Daoy (cell line): ENCODE results near the gene CBFA2T2. TPM values are rescaled to one million over a fixed set of nuclear protein-coding genes. Genes with fewer than 3 reads are reported as not detected.

Experiments used
- DNase-seq: peaks from one replicate; pipeline ENCODE4 v3.0.0-alpha.2; 2015; ENCODE audit warnings: low read depth
- total RNA-seq: library from RNA; depleted of rRNA; stranded (reverse); fragments of >200 nt; shearing (Covaris generic); gene quantifications from 2 replicates; pipeline ENCODE4 v1.2.3, GENCODE V29; 2014

Gene CBFA2T2
- total RNA-seq, 1 experiment from 2014 or later = 3.6 TPM

DNA sequence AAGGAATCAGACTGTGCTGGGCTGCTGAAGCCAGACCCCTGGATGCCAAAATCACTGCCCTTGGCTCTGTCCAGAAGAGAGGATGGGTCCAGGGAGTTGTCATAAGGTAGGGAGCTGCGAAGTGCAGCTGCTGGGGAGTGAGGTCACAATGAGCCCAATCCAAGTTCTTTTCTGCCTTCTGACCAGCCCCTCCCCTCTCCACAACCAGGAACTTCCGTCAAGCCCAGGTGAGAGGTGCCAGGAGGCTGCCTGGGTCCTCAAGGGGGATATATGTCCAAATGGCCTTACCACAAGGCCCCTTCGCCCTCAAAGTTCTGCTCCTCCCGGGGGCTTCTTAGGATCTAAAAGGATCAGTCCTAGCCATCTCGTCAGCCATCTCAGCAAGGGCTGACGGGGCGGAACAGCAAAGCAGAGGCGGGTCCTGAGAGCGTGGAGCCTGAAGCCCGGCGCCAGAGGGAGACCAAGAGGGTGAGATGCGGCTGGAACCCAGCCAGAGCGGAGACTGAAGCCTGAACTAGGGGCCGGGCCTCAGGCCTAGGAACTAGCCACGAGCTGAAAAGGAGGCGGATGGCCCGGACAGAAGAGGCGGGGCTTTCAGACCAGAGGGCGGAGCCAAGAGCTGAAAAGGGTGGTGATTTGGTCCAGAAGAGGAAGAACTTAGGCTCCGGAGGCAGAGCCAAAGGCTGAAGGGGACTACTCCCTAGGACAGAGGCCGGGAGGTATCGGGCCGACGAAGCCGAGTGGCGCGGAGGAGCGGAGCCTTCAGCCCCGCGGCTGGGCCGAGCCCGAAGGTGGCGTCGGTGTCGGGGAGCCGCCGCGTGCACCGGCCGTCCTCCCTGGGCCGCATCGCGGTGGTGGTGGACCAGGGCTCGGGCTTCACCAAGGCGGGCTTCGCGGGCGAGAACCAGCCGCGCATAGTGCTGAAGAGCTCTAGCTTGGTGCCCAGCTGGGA lies 176.7 kb downstream of the CBFA2T2 start, which contains the start of gene ACTL10:
ACTL10 (plus strand) TSS at position 651 of the 952 bp plus-strand sequence. CDS start 555 bp downstream, outside the sequence.
- peak; percentile 97 for DNase-seq

DNA sequence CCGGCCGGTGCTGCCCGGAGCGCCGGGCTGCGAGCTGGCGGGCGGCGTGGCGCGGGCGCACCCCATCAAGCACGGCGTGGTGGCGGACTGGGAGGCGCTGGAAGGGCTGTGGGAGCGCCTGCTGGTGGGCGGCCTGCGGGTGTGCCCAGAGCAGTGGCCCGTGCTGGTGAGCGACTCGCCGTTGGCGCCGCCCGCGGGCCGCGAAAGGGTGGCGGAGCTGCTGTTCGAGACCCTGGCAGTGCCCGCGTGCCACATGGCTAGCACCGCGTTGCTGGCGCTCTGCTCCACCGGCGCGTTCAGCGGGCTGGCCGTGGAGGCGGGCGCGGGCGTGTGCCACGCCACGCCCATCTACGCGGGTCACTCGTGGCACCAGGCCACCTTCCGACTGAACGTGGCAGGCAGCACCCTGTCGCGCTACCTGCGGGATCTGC lies 177.4 kb downstream of the CBFA2T2 start:
- peak; percentile 64 for DNase-seq

GRCh38 chr20:33667676-33668465 lies 178.0 kb downstream of the CBFA2T2 start:
- DNase-seq = peak; percentile 90

- DNase-seq = no peak
Observed at GRCh38 chr20:33668466-33669155, 178.7 kb downstream of the CBFA2T2 start.

GRCh38 chr20:33669224-33669623 lies 179.3 kb downstream of the CBFA2T2 start:
- DNase-seq = no peak

GRCh38 chr20:33669873-33670640 lies 180.2 kb downstream of the CBFA2T2 start:
- DNase-seq = no peak

DNA sequence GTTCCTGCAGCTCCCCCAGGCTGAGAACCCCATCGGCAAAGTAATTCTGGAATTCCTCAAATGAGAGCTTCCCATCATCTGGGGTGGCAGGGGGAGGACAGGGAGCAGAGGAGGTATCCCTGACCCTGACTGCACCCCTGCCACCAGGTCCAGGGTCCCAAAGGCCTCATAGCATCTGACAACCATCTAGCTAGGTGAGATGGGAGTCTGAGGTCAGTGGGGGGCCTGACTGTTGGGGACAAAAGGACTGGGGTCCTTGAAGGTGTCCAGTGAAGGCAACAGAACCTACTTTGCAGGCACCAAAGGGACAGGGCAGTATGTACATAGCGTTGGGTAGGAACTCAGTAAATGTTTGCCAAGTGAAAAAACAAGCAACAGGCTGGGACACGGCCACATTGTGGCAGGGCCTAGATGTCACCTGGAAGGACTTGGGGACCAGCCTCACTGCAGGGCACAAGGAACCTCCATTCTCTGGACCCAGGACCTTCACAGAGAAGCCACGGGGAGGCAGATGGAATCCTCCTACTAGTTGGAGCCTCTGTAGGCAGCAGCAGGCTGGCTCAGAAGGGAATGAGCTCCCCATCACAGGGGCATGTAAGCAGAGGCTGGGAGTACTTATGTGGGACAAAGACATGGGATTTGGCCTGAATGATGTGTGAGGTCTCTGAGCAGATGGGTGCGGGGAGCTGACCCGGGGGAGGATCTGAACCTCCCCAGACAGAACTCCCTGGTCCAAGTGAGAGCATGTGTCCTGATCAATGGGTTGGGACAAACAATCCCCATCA lies 181.0 kb downstream of the CBFA2T2 start:
- no peak for DNase-seq

GRCh38 chr20:33671573-33672288 lies 181.8 kb downstream of the CBFA2T2 start:
- no peak for DNase-seq

- DNase-seq = no peak
Observed at GRCh38 chr20:33672426-33673113, 182.7 kb downstream of the CBFA2T2 start.

DNA sequence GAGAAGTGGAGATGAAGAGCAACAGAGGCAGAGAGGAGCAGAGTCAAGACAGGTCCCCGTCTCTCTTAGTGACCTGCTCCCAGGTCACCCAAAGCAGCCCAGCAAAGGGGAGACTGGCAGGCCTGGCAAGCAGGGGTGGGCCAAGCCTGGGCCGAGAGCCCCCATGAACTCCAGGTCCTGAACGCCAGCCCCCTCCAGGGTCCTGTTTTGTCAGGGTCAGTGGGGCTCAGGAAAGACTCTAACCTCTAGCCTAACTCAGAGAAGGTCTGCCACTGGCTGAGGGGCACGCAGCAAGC lies 183.2 kb downstream of the CBFA2T2 start:
- no peak for DNase-seq

DNA sequence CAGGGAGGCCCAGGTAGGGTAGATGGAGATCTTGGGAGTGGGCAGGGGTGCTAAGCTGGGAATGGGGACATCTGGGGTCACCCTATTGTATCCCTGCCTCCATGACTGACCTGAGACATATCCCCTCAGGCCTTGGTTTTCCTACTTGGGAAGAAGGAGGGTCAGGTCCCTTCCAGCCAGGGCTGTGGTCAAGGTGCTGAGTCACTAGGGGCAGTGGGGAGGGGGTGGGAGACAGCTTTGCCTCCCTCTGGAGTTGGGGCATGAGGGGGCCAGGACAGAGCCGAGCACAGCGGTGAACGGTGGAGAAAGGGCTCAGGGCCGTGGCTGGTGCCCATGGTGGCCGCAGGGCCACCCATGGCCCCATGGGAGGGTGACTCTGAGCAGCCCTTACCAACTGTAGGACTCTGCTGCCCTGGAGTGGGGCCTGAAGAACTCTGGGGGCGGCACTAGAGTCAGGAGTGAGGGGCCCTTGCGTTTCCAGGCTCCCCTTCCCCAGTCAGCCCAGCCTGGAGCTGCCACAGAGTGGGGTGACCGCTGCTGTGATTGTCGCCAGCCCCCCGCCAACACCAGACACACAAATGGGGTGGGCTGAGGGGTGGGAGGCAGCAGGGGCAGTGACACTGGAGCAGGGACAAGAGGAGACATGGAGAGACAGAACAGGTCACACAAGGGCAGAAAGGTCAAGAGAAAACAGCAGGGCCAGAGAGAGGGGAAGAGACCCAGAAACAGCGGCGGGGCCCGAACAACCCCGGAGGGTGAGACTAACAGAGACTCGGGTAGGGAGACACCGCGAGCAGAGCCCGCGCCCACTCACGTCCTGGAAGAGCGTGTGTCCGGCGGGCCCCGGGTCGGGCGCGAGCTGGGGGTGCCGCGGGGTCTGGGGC lies 183.8 kb downstream of the CBFA2T2 start:
- peak; percentile 31 for DNase-seq

- peak; percentile 83 for DNase-seq
Observed at GRCh38 chr20:33674294-33675135, 184.6 kb downstream of the CBFA2T2 start, which contains the start of gene NECAB3. Gene NECAB3 (minus strand): TSS chr20:33674428. CDS start chr20:33674352, 76 bp downstream.

DNA sequence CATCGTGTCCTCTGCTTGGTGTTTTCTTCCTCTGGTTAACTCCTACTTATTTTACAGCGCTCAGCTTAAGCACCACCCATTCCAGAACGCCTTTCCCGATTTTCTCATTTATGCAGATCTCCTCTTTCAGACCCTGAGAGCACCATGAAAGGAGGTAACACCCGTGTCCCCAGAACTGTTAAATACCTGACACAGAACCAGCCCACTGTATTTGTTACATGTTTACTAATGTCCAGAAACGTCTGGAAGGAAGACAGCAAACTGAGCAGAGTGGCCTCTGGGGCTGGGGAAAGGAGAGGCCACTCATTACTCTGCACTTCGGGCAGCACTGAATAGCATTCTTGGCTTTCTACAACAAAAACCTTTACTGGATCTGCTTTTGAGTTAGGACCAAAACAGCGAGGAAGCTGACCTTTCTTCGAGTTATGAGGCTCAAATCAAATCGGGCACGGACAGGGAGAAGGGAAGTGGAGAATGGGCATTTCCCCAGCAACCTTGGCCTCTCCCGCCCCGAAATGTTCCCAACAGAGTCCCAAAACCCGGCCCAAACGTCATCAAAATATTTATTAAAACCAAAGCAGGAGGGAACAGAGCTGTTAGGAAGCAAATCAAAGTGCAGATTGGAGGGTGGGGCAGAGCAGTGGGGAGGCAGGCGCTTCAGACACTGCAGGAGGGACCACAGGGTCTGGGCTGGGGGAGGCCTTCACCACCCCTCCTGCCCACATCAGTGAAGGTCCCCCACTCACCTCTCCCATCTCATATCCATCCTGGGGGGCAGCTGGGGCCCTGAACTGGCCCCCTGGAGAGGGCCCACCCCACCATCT lies 185.5 kb downstream of the CBFA2T2 start:
- no peak for DNase-seq

GRCh38 chr20:33676121-33676520 lies 186.2 kb downstream of the CBFA2T2 start:
- no peak for DNase-seq

DNA sequence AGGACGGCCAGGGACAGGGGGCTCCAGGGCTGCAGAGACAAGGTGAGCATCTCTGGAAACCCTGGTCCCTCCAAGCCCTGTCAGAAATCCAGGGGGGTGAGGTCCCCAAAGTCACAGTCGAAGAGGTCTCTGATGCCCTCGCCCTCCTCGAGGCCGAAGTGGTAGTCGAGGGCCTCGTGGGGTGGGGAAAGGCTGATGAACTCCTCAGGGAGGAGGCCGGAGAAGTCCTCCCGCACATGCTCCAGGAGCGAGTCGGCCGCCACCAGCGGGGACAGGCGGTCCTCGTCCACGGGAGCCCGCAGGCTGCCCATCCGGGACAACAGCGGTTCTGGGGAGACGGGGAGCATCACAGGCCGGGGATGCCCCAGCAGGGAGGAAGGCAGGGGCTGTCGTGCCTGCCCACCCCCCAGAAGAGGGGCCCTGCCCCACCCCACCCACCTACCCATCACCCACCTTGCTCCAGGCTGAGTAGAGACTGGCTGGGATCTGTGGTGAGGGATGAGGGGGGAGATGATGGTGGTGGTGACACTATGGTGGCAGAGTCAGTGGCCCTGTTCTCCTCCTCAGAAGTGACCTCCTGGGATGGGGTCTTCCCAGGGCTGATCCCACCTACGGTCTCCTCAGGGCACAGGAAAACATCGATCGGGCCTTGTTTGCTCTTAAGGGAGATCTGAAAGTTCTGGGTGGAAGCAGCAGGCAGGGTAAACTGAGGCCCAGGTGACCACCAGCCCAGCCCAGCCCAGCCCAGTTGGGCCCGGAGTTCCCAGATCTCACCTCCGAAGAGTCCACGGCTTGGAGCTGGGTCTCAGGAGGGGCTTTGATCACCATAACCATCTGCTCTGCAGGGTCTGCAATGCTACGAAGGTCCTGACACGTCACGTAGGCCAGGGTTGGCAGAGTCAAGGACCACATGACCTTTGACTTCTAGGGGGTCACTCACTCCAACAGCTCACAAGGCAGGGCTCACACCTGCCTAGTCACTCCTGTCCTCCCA lies 187.1 kb downstream of the CBFA2T2 start:
- DNase-seq = no peak
